Activated naive CD8-positive, alpha-beta T cell treated with anti-CD3 and anti-CD28 coated beads, Interleukin-2, amount 10 ng/mL, durations not matched to agents 7 days and 5 days (primary cell): ENCODE measurements around the gene FBXL12. TPM values are rescaled to one million over a fixed set of nuclear protein-coding genes. Genes with fewer than 3 reads are reported as not detected.
A peak's percentile ranks its signal among the peaks of the same experiment; 100 is the strongest.
"Not testable (repeated sequence)": the region's sequence is repeated elsewhere in the genome, so short reads cannot be mapped to it uniquely, and the experiment has no call there.

Experiments
- ATAC-seq: fragments of 150-1000 bp; cut with Tn5 transposase; one replicate; pipeline ENCODE4 v1.10.0; 2021; ENCODE audit warnings: low read depth, moderate library complexity
- POLR2A ChIA-PET: fragments of 350-600 bp; sonication (Branson Sonifier 250); formaldehyde crosslinking; loops from one replicate; lab custom pipeline; 2021; ENCODE audit warnings: antibody characterized with exemption; lab: Charles Lee
- DNase-seq: peaks from one replicate; pipeline ENCODE4 v3.0.0; 2021
- H3K27ac Mint-ChIP-seq: one replicate; pipeline ENCODE4 v1.8.0; 2022; ENCODE audit warnings: mild to moderate bottlenecking, mixed read lengths
- H3K27me3 Mint-ChIP-seq: one replicate; pipeline ENCODE4 v1.8.0; 2022; ENCODE audit warnings: mild to moderate bottlenecking, moderate library complexity, mixed read lengths
- H3K36me3 Mint-ChIP-seq: one replicate; pipeline ENCODE4 v1.8.0; 2021; ENCODE audit warnings: mild to moderate bottlenecking, mixed read lengths
- H3K4me1 Mint-ChIP-seq: one replicate; pipeline ENCODE4 v1.8.0; 2021; ENCODE audit warnings: mixed read lengths
- H3K4me3 Mint-ChIP-seq: one replicate; pipeline ENCODE4 v1.8.0; 2022; ENCODE audit warnings: mild to moderate bottlenecking, moderate library complexity, mixed read lengths
- H3K9me3 Mint-ChIP-seq: one replicate; pipeline ENCODE4 v1.8.0; 2021; ENCODE audit warnings: mixed read lengths
- total RNA-seq, 2 experiments: library from RNA; stranded (reverse); gene quantifications; one replicate each; pipeline ENCODE4 v1.2.3, GENCODE V29; 2021

FBXL12 gene
- total RNA-seq, 2 experiments from 2014 or later, result 33.9 to 37.0 TPM

GRCh38 chr19:9834307-9834725 lies 15.4 kb upstream of the FBXL12 start:
- Mint-ChIP-seq H3K4me3 (peak overlapping the region; percentile 88), H3K9me3 (no peaks in the 10 kb centered on the region), H3K27ac (no peak overlapping the region), H3K27me3 (no peaks in the 10 kb centered on the region), H3K4me1 (peaks cover 15% of the 10 kb centered on the region), H3K36me3 (peaks cover 13% of the 10 kb centered on the region)
- no peak for ATAC-seq
- POLR2A ChIA-PET, result interaction anchor here (0.5 to 2.4 kb wide), 8 partner anchors 8 to 262 kb away, joined by 3 to 12 read pairs (median 4); no protein-coding TSS in a partner anchor
- no peak for DNase-seq

- ATAC-seq (no peak), DNase-seq (no peak)
- H3K27ac Mint-ChIP-seq, result peak overlapping the region; percentile 100
- peaks cover 18% of the 10 kb centered on the region for H3K4me1 Mint-ChIP-seq
- H3K27me3 Mint-ChIP-seq, result no peaks in the 10 kb centered on the region
- H3K36me3 Mint-ChIP-seq, result peaks cover 16% of the 10 kb centered on the region
- H3K4me3 Mint-ChIP-seq, result peak overlapping the region; percentile 100
- POLR2A ChIA-PET, result interaction anchor here (1.0 to 3.2 kb wide), 7 partner anchors 10 to 1007 kb away, joined by 3 to 26 read pairs (median 6); partner anchors contain the start of genes FBXL12 and TMED1
- H3K9me3 Mint-ChIP-seq, result no peaks in the 10 kb centered on the region
These were observed 9.7 kb upstream of the FBXL12 start for GRCh38 chr19:9828551-9829063.

- DNase-seq (peak; percentile 87), ATAC-seq (peak; percentile 94)
- POLR2A ChIA-PET, result interaction anchor here (0.6 to 3.2 kb wide), 14 partner anchors 7 to 1008 kb away, joined by 3 to 26 read pairs (median 4); partner anchors contain the start of genes FBXL12, PIN1, TMED1 and ZNF846
- Mint-ChIP-seq H3K4me1 (peaks cover 18% of the 10 kb centered on the region), H3K27ac (peak within 1 kb of the TSS; percentile 100), H3K4me3 (peak within 1 kb of the TSS; percentile 100), H3K27me3 (no peaks in the 10 kb centered on the region), H3K9me3 (no peaks in the 10 kb centered on the region), H3K36me3 (peaks cover 16% of the 10 kb centered on the region)
These were observed 8.7 kb upstream of the FBXL12 start, which contains the start of gene UBL5 for GRCh38 chr19:9827289-9828238. Gene UBL5, plus strand, starts transcription at chr19:9827918. Its CDS starts 420 bp downstream, at chr19:9828338.

- Mint-ChIP-seq H3K36me3 (peaks cover 7% of the 10 kb centered on the region), H3K9me3 (no peaks in the 10 kb centered on the region), H3K4me1 (peaks cover 17% of the 10 kb centered on the region), H3K27me3 (no peaks in the 10 kb centered on the region), H3K4me3 (no peak overlapping the region), H3K27ac (no peak overlapping the region)
- POLR2A ChIA-PET, result interaction anchor here (0.6 kb wide), 1 partner anchor 95 kb away, joined by 3 read pairs; no protein-coding TSS in a partner anchor
- ATAC-seq (no peak), DNase-seq (no peak)
These were observed 4.9 kb upstream of the FBXL12 start for GRCh38 chr19:9823816-9824215.

GRCh38 chr19:9820034-9820433 lies 1.2 kb upstream of the FBXL12 start:
- POLR2A ChIA-PET, result interaction anchor here (2.0 kb wide), 1 partner anchor 26 kb away, joined by 5 read pairs; no protein-coding TSS in a partner anchor
- not testable (repeated sequence) for H3K9me3 Mint-ChIP-seq, ATAC-seq, H3K27me3 Mint-ChIP-seq
- Mint-ChIP-seq H3K27ac (peak overlapping the region; percentile 96), H3K4me1 (peaks cover 23% of the 10 kb centered on the region), H3K36me3 (peaks cover 20% of the 10 kb centered on the region), H3K4me3 (peak overlapping the region; percentile 90)
- DNase-seq, result peak; percentile 37

GRCh38 chr19:9819596-9819909 lies 674 bp upstream of the FBXL12 start:
- POLR2A ChIA-PET, result interaction anchor here (0.6 to 2.0 kb wide), 9 partner anchors 8 to 412 kb away, joined by 3 to 21 read pairs (median 4); partner anchors contain the start of genes UBL5, ZNF561 and ZNF846
- H3K4me1 Mint-ChIP-seq, result peaks cover 23% of the 10 kb centered on the region
- no peaks in the 10 kb centered on the region for H3K27me3 Mint-ChIP-seq
- H3K9me3 Mint-ChIP-seq, result peaks cover 12% of the 10 kb centered on the region
- DNase-seq, result no peak
- peak overlapping the region; percentile 90 for H3K4me3 Mint-ChIP-seq
- ATAC-seq, result peak; percentile 71
- H3K27ac Mint-ChIP-seq, result peak overlapping the region; percentile 96
- peaks cover 25% of the 10 kb centered on the region for H3K36me3 Mint-ChIP-seq

GRCh38 chr19:9818175-9818733 lies 625 bp downstream of the FBXL12 start:
- peaks cover 23% of the 10 kb centered on the region for H3K4me1 Mint-ChIP-seq
- no peaks in the 10 kb centered on the region for H3K27me3 Mint-ChIP-seq
- H3K27ac Mint-ChIP-seq, result peak overlapping the region; percentile 96
- DNase-seq, result no peak
- POLR2A ChIA-PET, result interaction anchor here (1.0 to 2.0 kb wide), 8 partner anchors 9 to 413 kb away, joined by 3 to 21 read pairs (median 4); partner anchors contain the start of genes UBL5, ZNF561 and ZNF846
- peaks cover 12% of the 10 kb centered on the region for H3K9me3 Mint-ChIP-seq
- ATAC-seq, result no peak
- H3K36me3 Mint-ChIP-seq, result peaks cover 33% of the 10 kb centered on the region
- peak overlapping the region; percentile 90 for H3K4me3 Mint-ChIP-seq

- Mint-ChIP-seq H3K36me3 (peaks cover 48% of the 10 kb centered on the region), H3K4me1 (peaks cover 12% of the 10 kb centered on the region), H3K27me3 (no peaks in the 10 kb centered on the region), H3K9me3 (peaks cover 6% of the 10 kb centered on the region), H3K27ac (no peak overlapping the region), H3K4me3 (no peak overlapping the region)
- POLR2A ChIA-PET, result interaction anchor here (0.5 to 2.7 kb wide), 3 partner anchors 7 to 637 kb away, joined by 3 to 14 read pairs (median 5); partner anchors contain the start of genes FBXL12 and ZNF846
- DNase-seq (no peak), ATAC-seq (no peak)
These were observed 7.7 kb downstream of the FBXL12 start for GRCh38 chr19:9811139-9811538.

- DNase-seq, result no peak
- Mint-ChIP-seq H3K36me3 (peaks cover 31% of the 10 kb centered on the region), H3K27me3 (no peaks in the 10 kb centered on the region), H3K4me1 (peaks cover 12% of the 10 kb centered on the region), H3K27ac (peak overlapping the region; percentile 55), H3K4me3 (no peak overlapping the region), H3K9me3 (no peaks in the 10 kb centered on the region)
- peak; percentile 73 for ATAC-seq
- POLR2A ChIA-PET, result interaction anchor here (1.0 to 2.7 kb wide), 2 partner anchors 9 to 11 kb away, joined by 3 to 14 read pairs; partner anchors contain the start of gene FBXL12
These were observed 9.7 kb downstream of the FBXL12 start for GRCh38 chr19:9808855-9809824.

- Mint-ChIP-seq H3K9me3 (no peaks in the 10 kb centered on the region), H3K4me3 (no peak overlapping the region), H3K27ac (no peak overlapping the region), H3K4me1 (peaks cover 12% of the 10 kb centered on the region), H3K36me3 (peaks cover 24% of the 10 kb centered on the region), H3K27me3 (no peaks in the 10 kb centered on the region)
- DNase-seq (no peak), ATAC-seq (no peak)
- POLR2A ChIA-PET, result interaction anchor here (1.7 kb wide), 1 partner anchor 12 kb away, joined by 4 read pairs; the partner anchor contains the start of gene FBXL12
These were observed 12.1 kb downstream of the FBXL12 start for GRCh38 chr19:9806803-9807202.

- no peak overlapping the region for H3K4me3 Mint-ChIP-seq
- peaks cover 7% of the 10 kb centered on the region for H3K36me3 Mint-ChIP-seq
- H3K4me1 Mint-ChIP-seq, result peaks cover 4% of the 10 kb centered on the region
- no peaks in the 10 kb centered on the region for H3K27me3 Mint-ChIP-seq
- DNase-seq, result no peak
- POLR2A ChIA-PET, result no interaction called here
- no peak for ATAC-seq
- H3K27ac Mint-ChIP-seq, result no peak overlapping the region
- H3K9me3 Mint-ChIP-seq, result no peaks in the 10 kb centered on the region
These were observed 16.9 kb downstream of the FBXL12 start for GRCh38 chr19:9801976-9802375.

- peak; percentile 32 for ATAC-seq
- POLR2A ChIA-PET, result interaction anchor here (0.6 to 0.7 kb wide), 4 partner anchors 21 to 51 kb away, joined by 3 to 8 read pairs (median 4); no protein-coding TSS in a partner anchor
- Mint-ChIP-seq H3K36me3 (peaks cover 5% of the 10 kb centered on the region), H3K9me3 (no peaks in the 10 kb centered on the region), H3K4me3 (no peak overlapping the region), H3K27me3 (no peaks in the 10 kb centered on the region), H3K4me1 (peaks cover 12% of the 10 kb centered on the region), H3K27ac (no peak overlapping the region)
- no peak for DNase-seq
These were observed 19.7 kb downstream of the FBXL12 start for GRCh38 chr19:9799162-9799561.
